SK-N-SH treated with all-trans-retinoic acid at 6 μM for 48 hours (cell line): ENCODE measurements around the gene ZNF37A.
"Not testable (repeated sequence)": the region's sequence is repeated elsewhere in the genome, so short reads cannot be mapped to it uniquely, and the experiment has no call there.

Experiments
- ARNTL ChIP-seq: fragments of 450-650 bp; formaldehyde crosslinking; IDR thresholded peaks from 2 replicates; pipeline ENCODE4 v1.5.0; 2020; ENCODE audit warnings: low read depth, mild to moderate bottlenecking, moderate library complexity, borderline replicate concordance
- CSDC2 ChIP-seq: fragments of 250-450 bp; sonication (Bioruptor Pico); IDR thresholded peaks from 2 replicates; pipeline ENCODE4 v1.5.0; 2020; ENCODE audit warnings: mild to moderate bottlenecking, moderate library complexity
- ESRRG ChIP-seq: fragments of 250-450 bp; sonication (Bioruptor Pico); IDR thresholded peaks from 2 replicates; pipeline ENCODE4 v1.6.1; 2021; ENCODE audit warnings: mild to moderate bottlenecking
- RARB ChIP-seq: fragments of 250-450 bp; sonication (Bioruptor Pico); IDR thresholded peaks from 2 replicates; pipeline ENCODE4 v1.8.0; 2021; ENCODE audit warnings: mild to moderate bottlenecking, moderate library complexity
- SNAI2 ChIP-seq: fragments of 250-450 bp; sonication (Bioruptor Pico); IDR thresholded peaks from 2 replicates; pipeline ENCODE4 v1.5.0; 2020; ENCODE audit warnings: mild to moderate bottlenecking, moderate library complexity
- TCF4 ChIP-seq: fragments of 250-450 bp; sonication (Bioruptor Pico); IDR thresholded peaks from 2 replicates; pipeline ENCODE4 v1.8.0; 2021; ENCODE audit warnings: mild to moderate bottlenecking, moderate library complexity, borderline replicate concordance
- ZC3H10 ChIP-seq: fragments of 250-450 bp; sonication (Bioruptor Pico); IDR thresholded peaks from 2 replicates; pipeline ENCODE4 v1.5.1; 2021; ENCODE audit warnings: mild to moderate bottlenecking, moderate library complexity
- ZFP3 ChIP-seq: fragments of 250-450 bp; sonication (Bioruptor Pico); IDR thresholded peaks from 2 replicates; pipeline ENCODE4 v1.5.0; 2020; ENCODE audit warnings: mild to moderate bottlenecking, moderate library complexity
- ZFP30 ChIP-seq: fragments of 450-650 bp; formaldehyde crosslinking; IDR thresholded peaks from 2 replicates; pipeline ENCODE4 v1.5.0; 2022; ENCODE audit warnings: mild to moderate bottlenecking, moderate library complexity
- ZNF565 ChIP-seq: fragments of 450-650 bp; formaldehyde crosslinking; conservative IDR thresholded peaks from 2 replicates; pipeline ENCODE4 v1.5.0; 2020; ENCODE audit warnings: low read depth, mild to moderate bottlenecking, moderate library complexity
- ZNF70 ChIP-seq: fragments of 450-650 bp; formaldehyde crosslinking; IDR thresholded peaks from 2 replicates; pipeline ENCODE4 v1.5.0; 2020; ENCODE audit warnings: mild to moderate bottlenecking, moderate library complexity
- TF ChIP-seq, protein P1 (sequence below): fragments of 250-450 bp; sonication (Bioruptor Pico); IDR thresholded peaks from 2 replicates; pipeline ENCODE4 v1.8.0; 2020; ENCODE audit warnings: mild to moderate bottlenecking, moderate library complexity, borderline replicate concordance
- TF ChIP-seq, protein P2 (sequence below): fragments of 250-450 bp; sonication (Bioruptor Pico); IDR thresholded peaks from 2 replicates; pipeline ENCODE4 v1.5.0; 2020; ENCODE audit warnings: mild to moderate bottlenecking, moderate library complexity
- TF ChIP-seq, protein P3 (sequence below): fragments of 250-450 bp; sonication (Bioruptor Pico); IDR thresholded peaks from 2 replicates; pipeline ENCODE4 v1.5.1; 2020; ENCODE audit warnings: low read depth, mild to moderate bottlenecking, moderate library complexity

DNA sequence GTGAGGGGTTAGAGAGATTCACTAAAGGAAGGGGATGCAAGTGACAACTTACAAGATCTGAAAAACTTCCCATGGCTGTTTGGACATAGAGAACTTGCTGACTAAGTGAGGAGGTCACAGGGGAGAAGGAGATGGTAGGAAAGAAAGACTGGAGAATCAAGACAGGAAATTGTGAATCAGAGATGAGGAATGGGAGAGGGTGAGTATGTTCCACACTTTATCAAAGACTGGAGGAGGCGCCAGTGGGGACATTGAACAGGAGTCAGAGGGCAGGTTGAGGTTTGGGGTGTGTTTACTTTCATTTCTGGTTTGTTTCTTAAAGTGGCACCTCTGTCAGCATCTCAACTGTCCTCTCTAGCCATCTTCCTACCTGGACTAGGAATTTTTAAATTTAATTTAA, 24.5 kb upstream of the ZNF37A start:
- TF ChIP-seq, protein P1, sequence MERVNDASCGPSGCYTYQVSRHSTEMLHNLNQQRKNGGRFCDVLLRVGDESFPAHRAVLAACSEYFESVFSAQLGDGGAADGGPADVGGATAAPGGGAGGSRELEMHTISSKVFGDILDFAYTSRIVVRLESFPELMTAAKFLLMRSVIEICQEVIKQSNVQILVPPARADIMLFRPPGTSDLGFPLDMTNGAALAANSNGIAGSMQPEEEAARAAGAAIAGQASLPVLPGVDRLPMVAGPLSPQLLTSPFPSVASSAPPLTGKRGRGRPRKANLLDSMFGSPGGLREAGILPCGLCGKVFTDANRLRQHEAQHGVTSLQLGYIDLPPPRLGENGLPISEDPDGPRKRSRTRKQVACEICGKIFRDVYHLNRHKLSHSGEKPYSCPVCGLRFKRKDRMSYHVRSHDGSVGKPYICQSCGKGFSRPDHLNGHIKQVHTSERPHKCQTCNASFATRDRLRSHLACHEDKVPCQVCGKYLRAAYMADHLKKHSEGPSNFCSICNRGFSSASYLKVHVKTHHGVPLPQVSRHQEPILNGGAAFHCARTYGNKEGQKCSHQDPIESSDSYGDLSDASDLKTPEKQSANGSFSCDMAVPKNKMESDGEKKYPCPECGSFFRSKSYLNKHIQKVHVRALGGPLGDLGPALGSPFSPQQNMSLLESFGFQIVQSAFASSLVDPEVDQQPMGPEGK (CRISPR knock-in tag), result not testable (repeated sequence)
- not testable (repeated sequence) for TF ChIP-seq ZFP30; ESRRG (CRISPR knock-in tag); ZNF70 (CRISPR knock-in tag); ZNF565 (CRISPR knock-in tag); ZFP3 (CRISPR knock-in tag); ZC3H10 (CRISPR knock-in tag); SNAI2 (CRISPR knock-in tag); RARB (CRISPR knock-in tag); CSDC2 (CRISPR knock-in tag); TCF4 (CRISPR knock-in tag); ARNTL (CRISPR knock-in tag)
- TF ChIP-seq, protein P2, sequence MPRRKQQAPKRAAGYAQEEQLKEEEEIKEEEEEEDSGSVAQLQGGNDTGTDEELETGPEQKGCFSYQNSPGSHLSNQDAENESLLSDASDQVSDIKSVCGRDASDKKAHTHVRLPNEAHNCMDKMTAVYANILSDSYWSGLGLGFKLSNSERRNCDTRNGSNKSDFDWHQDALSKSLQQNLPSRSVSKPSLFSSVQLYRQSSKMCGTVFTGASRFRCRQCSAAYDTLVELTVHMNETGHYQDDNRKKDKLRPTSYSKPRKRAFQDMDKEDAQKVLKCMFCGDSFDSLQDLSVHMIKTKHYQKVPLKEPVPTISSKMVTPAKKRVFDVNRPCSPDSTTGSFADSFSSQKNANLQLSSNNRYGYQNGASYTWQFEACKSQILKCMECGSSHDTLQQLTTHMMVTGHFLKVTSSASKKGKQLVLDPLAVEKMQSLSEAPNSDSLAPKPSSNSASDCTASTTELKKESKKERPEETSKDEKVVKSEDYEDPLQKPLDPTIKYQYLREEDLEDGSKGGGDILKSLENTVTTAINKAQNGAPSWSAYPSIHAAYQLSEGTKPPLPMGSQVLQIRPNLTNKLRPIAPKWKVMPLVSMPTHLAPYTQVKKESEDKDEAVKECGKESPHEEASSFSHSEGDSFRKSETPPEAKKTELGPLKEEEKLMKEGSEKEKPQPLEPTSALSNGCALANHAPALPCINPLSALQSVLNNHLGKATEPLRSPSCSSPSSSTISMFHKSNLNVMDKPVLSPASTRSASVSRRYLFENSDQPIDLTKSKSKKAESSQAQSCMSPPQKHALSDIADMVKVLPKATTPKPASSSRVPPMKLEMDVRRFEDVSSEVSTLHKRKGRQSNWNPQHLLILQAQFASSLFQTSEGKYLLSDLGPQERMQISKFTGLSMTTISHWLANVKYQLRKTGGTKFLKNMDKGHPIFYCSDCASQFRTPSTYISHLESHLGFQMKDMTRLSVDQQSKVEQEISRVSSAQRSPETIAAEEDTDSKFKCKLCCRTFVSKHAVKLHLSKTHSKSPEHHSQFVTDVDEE (CRISPR knock-in tag), result not testable (repeated sequence)
- TF ChIP-seq, protein P3, sequence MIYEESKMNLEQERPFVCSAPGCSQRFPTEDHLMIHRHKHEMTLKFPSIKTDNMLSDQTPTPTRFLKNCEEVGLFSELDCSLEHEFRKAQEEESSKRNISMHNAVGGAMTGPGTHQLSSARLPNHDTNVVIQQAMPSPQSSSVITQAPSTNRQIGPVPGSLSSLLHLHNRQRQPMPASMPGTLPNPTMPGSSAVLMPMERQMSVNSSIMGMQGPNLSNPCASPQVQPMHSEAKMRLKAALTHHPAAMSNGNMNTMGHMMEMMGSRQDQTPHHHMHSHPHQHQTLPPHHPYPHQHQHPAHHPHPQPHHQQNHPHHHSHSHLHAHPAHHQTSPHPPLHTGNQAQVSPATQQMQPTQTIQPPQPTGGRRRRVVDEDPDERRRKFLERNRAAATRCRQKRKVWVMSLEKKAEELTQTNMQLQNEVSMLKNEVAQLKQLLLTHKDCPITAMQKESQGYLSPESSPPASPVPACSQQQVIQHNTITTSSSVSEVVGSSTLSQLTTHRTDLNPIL (CRISPR knock-in tag), result not testable (repeated sequence)
